ENCODE measurements around the gene PARP8.

PARP8 gene

GRCh38 chr5:50749873-50750272 lies 83.4 kb downstream of the PARP8 start:
- H3K4me3 ChIP-seq (ENCODE audit: low read depth, low read length) = no peak overlapping the region
- TF ChIP-seq CTCF (IDR thresholded peaks at IDR 0.05; ENCODE audit: low read depth, low read length) = no peak
- in situ Hi-C loops (cut with HindIII; ENCODE audit: low sequenced_read_pairs) = no loop called here
- DNase-seq (ENCODE audit: low read depth, low spot score) = no peak

DNA sequence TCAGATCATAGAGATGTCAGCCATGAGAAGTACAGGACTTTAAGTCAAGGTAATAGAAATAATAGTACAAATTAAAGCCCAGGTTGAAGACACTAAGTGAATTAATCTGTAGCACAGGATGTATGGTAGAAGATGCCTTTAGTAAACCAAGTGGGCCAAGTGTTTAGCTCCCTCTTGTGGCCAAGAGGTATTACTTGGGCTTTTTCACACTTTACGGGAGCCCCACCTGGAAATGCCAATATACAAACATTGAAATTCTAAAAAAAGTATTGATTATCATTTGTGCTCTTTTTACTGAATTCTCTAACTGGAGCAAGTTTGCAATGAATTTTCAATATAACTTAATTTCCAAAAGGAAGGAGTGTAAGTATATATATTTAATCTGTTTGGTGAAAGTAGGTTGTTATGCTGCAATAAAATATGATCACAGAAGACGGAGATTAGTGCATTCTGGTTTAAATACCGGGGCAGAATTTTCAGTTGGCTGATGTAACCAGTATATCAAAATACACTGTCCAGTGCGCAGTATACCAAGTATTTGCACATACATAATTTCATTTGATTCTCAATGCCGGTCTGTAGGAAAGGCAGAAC lies 84.7 kb downstream of the PARP8 start:
- no peak overlapping the region for H3K4me3 ChIP-seq (ENCODE audit: low read depth, low read length)
- peak; percentile 57 for DNase-seq (ENCODE audit: low read depth, low spot score)
- peak; percentile 86 for TF ChIP-seq CTCF (IDR thresholded peaks at IDR 0.05; ENCODE audit: low read depth, low read length)
- in situ Hi-C loops (cut with HindIII; ENCODE audit: low sequenced_read_pairs) = no loop called here

GRCh38 chr5:50752800-50753199 lies 86.4 kb downstream of the PARP8 start:
- in situ Hi-C loops (cut with HindIII; ENCODE audit: low sequenced_read_pairs) = no loop called here
- TF ChIP-seq CTCF (IDR thresholded peaks at IDR 0.05; ENCODE audit: low read depth, low read length) = no peak

DNA sequence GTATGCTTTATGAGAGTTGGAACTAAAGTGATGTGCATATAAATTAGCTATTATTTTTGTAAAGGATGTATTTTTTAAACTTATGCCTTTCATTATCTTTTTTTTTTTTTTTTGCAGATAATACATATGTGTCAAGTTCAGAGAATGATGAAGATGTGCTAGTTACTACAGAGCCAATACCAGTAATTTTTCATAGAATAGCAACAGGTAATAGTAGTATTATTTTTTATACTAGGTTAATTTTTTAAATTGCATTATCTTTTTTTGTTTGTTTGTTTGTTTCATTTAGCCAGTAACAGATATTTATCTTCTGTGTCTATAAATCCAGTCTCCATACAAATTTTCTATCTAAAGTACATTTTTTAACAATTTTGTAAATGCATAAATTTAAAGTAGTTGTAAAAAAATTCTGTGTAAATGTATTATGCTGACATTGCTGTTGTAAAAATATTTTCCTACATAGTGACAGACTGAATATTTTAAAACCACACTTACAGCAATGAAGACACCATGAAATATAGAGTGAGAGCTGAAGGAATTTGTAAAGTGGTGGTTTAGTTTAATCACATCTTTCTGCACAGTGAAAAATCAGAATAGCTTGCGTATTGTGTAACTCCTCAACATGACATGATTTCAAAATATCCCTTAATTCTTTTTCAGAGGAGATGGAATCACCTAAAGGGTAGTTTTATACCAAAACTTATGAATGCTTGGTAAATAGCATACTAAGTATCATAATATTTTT lies 93.3 kb downstream of the PARP8 start:
- no peak for DNase-seq (ENCODE audit: low read depth, low spot score)
- no peak for TF ChIP-seq CTCF (IDR thresholded peaks at IDR 0.05; ENCODE audit: low read depth, low read length)
- in situ Hi-C loops (cut with HindIII; ENCODE audit: low sequenced_read_pairs) = no loop called here
- H3K4me3 ChIP-seq (ENCODE audit: low read depth, low read length) = no peak overlapping the region

More at GRCh38 chr5:50752800-50753199, 86.4 kb downstream of the PARP8 start:
- no peak for DNase-seq (ENCODE audit: low read depth, low spot score)
- H3K4me3 ChIP-seq (ENCODE audit: low read depth, low read length) = no peak overlapping the region

DNA sequence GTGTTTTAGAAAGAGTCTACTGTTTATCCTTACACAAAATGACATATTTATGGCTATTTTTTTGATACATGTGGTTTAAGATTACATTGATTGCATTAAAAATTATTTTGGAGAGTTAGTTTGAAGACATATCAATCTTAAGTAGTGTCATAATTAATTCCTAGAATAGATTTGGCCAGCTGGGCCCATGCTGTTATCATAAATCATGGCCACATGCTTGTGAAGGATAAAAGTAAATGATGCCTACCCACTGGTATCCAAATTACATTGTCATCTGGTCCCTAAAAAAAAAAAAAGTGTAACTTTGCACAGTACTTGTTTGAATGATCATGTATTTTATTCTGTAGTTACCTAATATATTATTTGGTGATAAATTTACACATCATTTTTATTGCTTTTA lies 96.9 kb downstream of the PARP8 start:
- no peak for TF ChIP-seq CTCF (IDR thresholded peaks at IDR 0.05; ENCODE audit: low read depth, low read length)
- H3K4me3 ChIP-seq (ENCODE audit: low read depth, low read length) = no peak overlapping the region
- DNase-seq (ENCODE audit: low read depth, low spot score) = no peak
- in situ Hi-C loops (cut with HindIII; ENCODE audit: low sequenced_read_pairs) = no loop called here

DNA sequence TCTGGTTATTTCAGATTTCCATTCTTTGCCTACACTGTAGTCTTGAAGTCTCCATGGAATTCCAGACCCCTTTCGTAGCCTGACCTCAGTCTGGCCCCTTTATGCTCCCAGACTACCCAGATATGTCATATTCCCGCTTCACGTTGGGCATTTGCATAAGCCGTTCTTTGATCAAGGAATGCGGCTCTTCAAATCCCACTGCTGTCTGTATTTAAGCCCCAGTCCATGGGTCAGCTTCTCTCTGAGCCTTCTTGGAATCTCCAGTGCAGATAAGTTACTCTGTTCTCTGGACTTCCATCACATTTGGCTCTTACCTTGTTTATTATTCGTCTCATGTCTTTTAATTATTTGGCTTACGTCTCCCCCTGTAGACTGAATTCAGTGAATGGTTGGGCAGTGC lies 97.4 kb downstream of the PARP8 start:
- no peak for TF ChIP-seq CTCF (IDR thresholded peaks at IDR 0.05; ENCODE audit: low read depth, low read length)
- no peak for DNase-seq (ENCODE audit: low read depth, low spot score)
- in situ Hi-C loops (cut with HindIII; ENCODE audit: low sequenced_read_pairs) = no loop called here
- H3K4me3 ChIP-seq (ENCODE audit: low read depth, low read length) = no peak overlapping the region

Data from astrocyte of the spinal cord (primary cell).